ENCODE measurements around the gene TTC33. TPM values are rescaled to one million over a fixed set of nuclear protein-coding genes. Genes with fewer than 3 reads are reported as not detected.

TTC33 gene
- total RNA-seq, 2 donors from 2014 or later: 10.6 to 19.8 TPM

DNA sequence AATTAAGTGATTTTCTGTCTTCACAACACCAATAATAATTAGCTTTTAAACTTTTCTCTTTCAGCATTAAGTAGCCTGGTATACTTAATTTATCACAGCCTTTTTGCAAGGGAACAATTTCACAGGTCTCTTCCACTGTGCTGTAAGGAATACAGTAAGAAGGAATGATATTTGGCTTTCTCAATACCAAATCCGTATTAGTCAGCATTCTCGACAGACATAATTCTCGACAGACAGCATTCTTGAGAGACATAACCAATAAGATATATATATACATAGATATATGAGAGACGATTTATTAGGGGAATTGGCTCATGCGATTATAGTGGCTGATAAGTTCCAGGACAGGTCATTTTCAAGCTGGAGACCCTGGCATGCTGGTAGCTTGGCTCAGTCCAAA is 24.4 kb upstream of the TTC33 start:
- Histone ChIP-seq H3K36me3 (no peaks in the 10 kb centered on the region), H3K4me1 (peaks cover 20% of the 10 kb centered on the region), H3K4me3 (no peak overlapping the region), H3K9me3 (no peaks in the 10 kb centered on the region), H3K27ac (no peak overlapping the region), H3K9ac (ENCODE audit: low read depth in 2 of 2, low read length in 2 of 2) (no peak overlapping the region), H3K27me3 (no peaks in the 10 kb centered on the region)
- intact Hi-C loops (cut with DNase I): no loop called here
- DNase-seq: no peak
- TF ChIP-seq, protein P1, sequence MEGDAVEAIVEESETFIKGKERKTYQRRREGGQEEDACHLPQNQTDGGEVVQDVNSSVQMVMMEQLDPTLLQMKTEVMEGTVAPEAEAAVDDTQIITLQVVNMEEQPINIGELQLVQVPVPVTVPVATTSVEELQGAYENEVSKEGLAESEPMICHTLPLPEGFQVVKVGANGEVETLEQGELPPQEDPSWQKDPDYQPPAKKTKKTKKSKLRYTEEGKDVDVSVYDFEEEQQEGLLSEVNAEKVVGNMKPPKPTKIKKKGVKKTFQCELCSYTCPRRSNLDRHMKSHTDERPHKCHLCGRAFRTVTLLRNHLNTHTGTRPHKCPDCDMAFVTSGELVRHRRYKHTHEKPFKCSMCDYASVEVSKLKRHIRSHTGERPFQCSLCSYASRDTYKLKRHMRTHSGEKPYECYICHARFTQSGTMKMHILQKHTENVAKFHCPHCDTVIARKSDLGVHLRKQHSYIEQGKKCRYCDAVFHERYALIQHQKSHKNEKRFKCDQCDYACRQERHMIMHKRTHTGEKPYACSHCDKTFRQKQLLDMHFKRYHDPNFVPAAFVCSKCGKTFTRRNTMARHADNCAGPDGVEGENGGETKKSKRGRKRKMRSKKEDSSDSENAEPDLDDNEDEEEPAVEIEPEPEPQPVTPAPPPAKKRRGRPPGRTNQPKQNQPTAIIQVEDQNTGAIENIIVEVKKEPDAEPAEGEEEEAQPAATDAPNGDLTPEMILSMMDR (IDR thresholded peaks at IDR 0.05): no peak

DNA sequence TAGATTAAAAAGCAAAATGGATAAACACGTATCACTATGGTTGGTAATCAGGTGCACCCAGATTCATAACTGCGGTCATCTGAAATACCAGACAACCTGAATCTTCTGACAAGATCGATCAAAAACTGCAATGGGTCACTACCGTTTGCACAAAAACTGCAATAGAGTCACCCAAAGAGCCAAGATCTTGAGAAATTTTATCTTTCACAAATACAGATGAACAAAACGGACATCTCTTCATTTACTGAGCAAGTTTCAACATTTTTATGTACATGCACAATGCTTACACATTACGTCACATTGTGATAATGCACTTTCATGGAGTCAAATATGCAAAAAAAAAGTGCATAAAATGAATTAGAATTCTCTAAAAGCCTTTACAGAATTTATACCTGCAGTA is 23.8 kb upstream of the TTC33 start:
- intact Hi-C loops (cut with DNase I): no loop called here
- no peaks in the 10 kb centered on the region for H3K9me3 ChIP-seq
- DNase-seq: no peak
- no peak overlapping the region for H3K9ac ChIP-seq (ENCODE audit: low read depth in 2 of 2, low read length in 2 of 2)
- H3K27me3 ChIP-seq: no peaks in the 10 kb centered on the region
- H3K36me3 ChIP-seq: no peaks in the 10 kb centered on the region
- peaks cover 15% of the 10 kb centered on the region for H3K4me1 ChIP-seq
- no peak overlapping the region for H3K27ac ChIP-seq
- no peak overlapping the region for H3K4me3 ChIP-seq
- TF ChIP-seq, protein P1 (IDR thresholded peaks at IDR 0.05): no peak

DNA sequence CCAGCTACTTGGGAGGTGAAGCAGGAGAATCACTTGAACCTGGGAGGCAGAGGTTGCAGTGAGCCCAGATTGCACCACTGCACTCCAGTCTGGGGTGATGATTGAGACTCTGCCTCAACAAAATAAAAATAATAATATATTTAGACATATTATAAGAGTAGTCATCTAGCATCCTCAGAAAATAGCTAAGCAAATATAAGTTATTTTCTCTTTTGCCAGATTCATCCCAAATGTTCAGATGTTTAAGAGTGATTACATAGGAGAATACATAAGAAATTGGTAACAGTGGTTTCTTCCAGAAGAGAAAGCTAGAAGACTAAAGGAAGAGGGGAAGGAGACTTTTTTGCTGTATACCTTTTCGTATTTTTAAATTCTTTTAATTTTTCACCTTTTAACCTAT is 22.4 kb upstream of the TTC33 start:
- intact Hi-C loops (cut with DNase I): no loop called here
- Histone ChIP-seq H3K27me3 (no peaks in the 10 kb centered on the region), H3K4me3 (no peak overlapping the region), H3K9ac (ENCODE audit: low read depth in 2 of 2, low read length in 2 of 2) (no peak overlapping the region), H3K9me3 (no peaks in the 10 kb centered on the region), H3K36me3 (no peaks in the 10 kb centered on the region), H3K4me1 (peaks cover 7% of the 10 kb centered on the region), H3K27ac (no peak overlapping the region)
- TF ChIP-seq, protein P1 (IDR thresholded peaks at IDR 0.05): no peak
- no peak for DNase-seq

DNA sequence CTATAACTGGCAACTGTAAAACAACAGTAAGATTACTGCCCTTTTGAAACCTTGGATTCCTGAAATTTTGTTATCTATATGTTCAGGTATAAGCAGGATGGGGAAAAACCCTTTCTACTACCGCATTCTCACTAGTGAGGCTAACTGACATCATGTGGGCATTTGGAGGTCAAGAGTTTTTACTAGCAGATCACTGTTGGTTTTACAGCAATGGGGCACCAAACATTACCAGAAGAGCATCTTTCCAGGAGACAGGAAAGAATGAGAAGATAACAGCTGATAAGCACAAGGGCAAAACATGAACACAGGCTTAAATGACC is 20.9 kb upstream of the TTC33 start:
- TF ChIP-seq, protein P1 (IDR thresholded peaks at IDR 0.05): no peak
- Histone ChIP-seq H3K36me3 (no peaks in the 10 kb centered on the region), H3K27me3 (no peaks in the 10 kb centered on the region)

DNA sequence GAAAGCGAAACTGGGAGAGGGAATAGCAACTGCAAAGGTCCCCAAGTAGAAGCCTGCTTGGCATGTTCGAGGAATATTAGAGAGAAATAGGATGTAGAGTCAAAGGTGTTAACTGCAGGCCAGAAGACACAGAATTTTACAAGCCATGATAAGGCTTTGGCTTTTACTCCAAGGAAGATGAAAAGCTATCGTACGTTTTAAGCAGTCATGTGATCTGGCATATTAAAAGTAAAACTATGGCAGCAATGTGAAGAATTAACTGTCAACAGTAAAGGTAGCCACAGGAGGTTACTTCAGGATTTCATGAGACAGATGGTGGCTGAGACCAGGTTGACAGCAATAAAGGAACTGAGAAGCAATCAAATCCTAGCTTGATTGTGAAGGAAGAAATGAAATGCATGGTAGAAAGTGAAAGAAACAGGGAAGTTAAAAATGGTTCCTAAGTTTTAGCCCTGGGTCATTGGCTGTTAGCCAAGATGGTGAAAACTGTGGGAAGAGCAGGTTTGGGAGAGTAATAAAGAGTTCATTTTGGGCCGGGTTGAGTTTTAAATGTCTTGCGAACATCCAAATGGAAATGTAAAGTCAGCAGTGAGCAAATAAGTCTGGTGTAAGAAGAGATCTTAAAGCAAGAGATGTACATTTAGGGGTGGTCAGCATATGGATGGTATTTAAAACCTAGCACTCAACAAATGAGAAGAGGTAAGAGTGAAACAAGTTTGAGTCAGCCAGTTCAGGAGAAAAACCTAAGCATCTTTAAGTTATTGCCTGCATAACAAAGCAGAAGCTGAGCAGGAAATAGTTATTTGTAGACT is 20.3 kb upstream of the TTC33 start:
- no peak for DNase-seq
- H3K9ac ChIP-seq (ENCODE audit: low read depth in 2 of 2, low read length in 2 of 2): peak overlapping the region in 1 of 2 donors; percentile 62
- peaks cover 4% of the 10 kb centered on the region for H3K36me3 ChIP-seq
- no peaks in the 10 kb centered on the region for H3K27me3 ChIP-seq
- peak overlapping the region; percentile 58 for H3K27ac ChIP-seq
- peaks cover 6% of the 10 kb centered on the region for H3K4me1 ChIP-seq
- TF ChIP-seq, protein P1 (IDR thresholded peaks at IDR 0.05): no peak
- intact Hi-C loops (cut with DNase I): no loop called here
- no peak overlapping the region for H3K4me3 ChIP-seq
- no peaks in the 10 kb centered on the region for H3K9me3 ChIP-seq

More for the DNA sequence above, 20.9 kb upstream of the TTC33 start:
- H3K9ac ChIP-seq (ENCODE audit: low read depth in 2 of 2, low read length in 2 of 2): no peak overlapping the region
- peaks cover 6% of the 10 kb centered on the region for H3K4me1 ChIP-seq
- intact Hi-C loops (cut with DNase I): no loop called here
- H3K4me3 ChIP-seq: no peak overlapping the region
- no peak for DNase-seq
- no peaks in the 10 kb centered on the region for H3K9me3 ChIP-seq
- H3K27ac ChIP-seq: peak overlapping the region; percentile 58

Measured in colonic mucosa (tissue), 4 donors.